Astrocyte of the cerebellum (primary cell): Measurements from ENCODE around the gene CALHM5.
A peak's percentile ranks its signal among the peaks of the same experiment; 100 is the strongest.

Experiments used
- DNase-seq: peaks from one replicate; pipeline ENCODE4 v3.0.0-alpha.2; 2011; ENCODE audit warnings: low read depth
- H3K4me3 ChIP-seq: 2 replicates; pipeline ENCODE4 v1.5.1; 2011; ENCODE audit warnings: mild to moderate bottlenecking, low read depth, low read length, moderate library complexity
- CTCF ChIP-seq: IDR thresholded peaks from 2 replicates; pipeline ENCODE4 v1.5.1; 2012; ENCODE audit warnings: low read length, low read depth, moderate library complexity, mild to moderate bottlenecking; ENCODE audit errors: missing control alignments
- in situ Hi-C: cut with HindIII; loops from 2 replicates; pipeline ENCODE4 v1.10.0; 2017; ENCODE audit warnings: low sequenced_read_pairs

Gene CALHM5

GRCh38 chr6:116500969-116501433, 10.4 kb upstream of the CALHM5 start:
- no peak for DNase-seq
- in situ Hi-C loops: no loop called here
- no peak overlapping the region for H3K4me3 ChIP-seq
- TF ChIP-seq CTCF: no peak

- DNase-seq: no peak
- no peak for TF ChIP-seq CTCF
- in situ Hi-C loops: no loop called here
- no peak overlapping the region for H3K4me3 ChIP-seq
These were observed 4.1 kb upstream of the CALHM5 start for GRCh38 chr6:116507324-116507723.

- TF ChIP-seq CTCF: no peak
- no peak for DNase-seq
- H3K4me3 ChIP-seq: no peak overlapping the region
- in situ Hi-C loops: no loop called here
These were observed 2.9 kb upstream of the CALHM5 start for GRCh38 chr6:116508527-116508926.

- no peak for DNase-seq
- H3K4me3 ChIP-seq: peak overlapping the region; percentile 31
- TF ChIP-seq CTCF: no peak
- in situ Hi-C loops: no loop called here
These were observed 696 bp downstream of the CALHM5 start for GRCh38 chr6:116512111-116512559.

- no peak for TF ChIP-seq CTCF
- DNase-seq: no peak
- H3K4me3 ChIP-seq: peak overlapping the region; percentile 31
- in situ Hi-C loops: no loop called here
These were observed 1.3 kb downstream of the CALHM5 start for GRCh38 chr6:116512734-116513133.

- TF ChIP-seq CTCF: no peak
- peak overlapping the region; percentile 31 for H3K4me3 ChIP-seq
- in situ Hi-C loops: no loop called here
- no peak for DNase-seq
These were observed 1.9 kb downstream of the CALHM5 start for GRCh38 chr6:116513224-116513875.

GRCh38 chr6:116514111-116514510, 2.7 kb downstream of the CALHM5 start:
- in situ Hi-C loops: no loop called here
- no peak overlapping the region for H3K4me3 ChIP-seq

More at GRCh38 chr6:116514111-116514510, 2.7 kb downstream of the CALHM5 start:
- no peak for TF ChIP-seq CTCF
- no peak for DNase-seq
